Activated CD4-positive, alpha-beta T cell treated with anti-CD3 and anti-CD28 coated beads for 36 hours (primary cell): ENCODE results near the gene GFRA4. TPM values are rescaled to one million over a fixed set of nuclear protein-coding genes. Genes with fewer than 3 reads are reported as not detected.

Source experiments
- ATAC-seq: fragments of 200-7000 bp; cut with Tn5 transposase; one replicate; pipeline ENCODE4 v1.10.0; 2021; ENCODE audit warnings: mild to moderate bottlenecking, moderate library complexity
- CTCF ChIA-PET: fragments of 350-600 bp; sonication (Branson Sonifier 250); formaldehyde crosslinking; loops from one replicate; lab custom pipeline; 2021; ENCODE audit warnings: antibody characterized with exemption; lab: Charles Lee
- POLR2A ChIA-PET: fragments of 350-600 bp; sonication (Branson Sonifier 250); formaldehyde crosslinking; loops from one replicate; lab custom pipeline; 2021; ENCODE audit warnings: antibody characterized with exemption, inconsistent platforms; lab: Charles Lee
- DNase-seq: peaks from one replicate; pipeline ENCODE4 v3.0.0-alpha.2; 2020
- H3K27ac Mint-ChIP-seq: one replicate; pipeline ENCODE4 v1.8.0; 2021; ENCODE audit warnings: mixed read lengths
- H3K27me3 Mint-ChIP-seq: one replicate; pipeline ENCODE4 v1.8.0; 2021; ENCODE audit warnings: mixed read lengths
- H3K36me3 Mint-ChIP-seq: one replicate; pipeline ENCODE4 v1.8.0; 2021; ENCODE audit warnings: low read depth, mixed read lengths
- H3K4me1 Mint-ChIP-seq: one replicate; pipeline ENCODE4 v1.8.0; 2021; ENCODE audit warnings: mixed read lengths
- H3K4me3 Mint-ChIP-seq: one replicate; pipeline ENCODE4 v1.8.0; 2021; ENCODE audit warnings: mild to moderate bottlenecking, moderate library complexity, mixed read lengths
- H3K9me3 Mint-ChIP-seq: one replicate; pipeline ENCODE4 v1.8.0; 2021; ENCODE audit warnings: low read depth, mixed read lengths
- intact Hi-C, 2 experiments: fragments of 100-400 bp; cut with DNase I in 1 of 2; cut with micrococcal nuclease in 1 of 2; formaldehyde crosslinking; loops; one replicate each; pipeline versions ENCODE4 v1.14.2 to v1.15.1; 2022 to 2024; cut with DNase I, micrococcal nuclease
- total RNA-seq, 2 experiments: library from RNA; stranded (reverse); gene quantifications; one replicate each; pipeline ENCODE4 v1.2.3, GENCODE V29; 2021

Gene GFRA4, protein sequence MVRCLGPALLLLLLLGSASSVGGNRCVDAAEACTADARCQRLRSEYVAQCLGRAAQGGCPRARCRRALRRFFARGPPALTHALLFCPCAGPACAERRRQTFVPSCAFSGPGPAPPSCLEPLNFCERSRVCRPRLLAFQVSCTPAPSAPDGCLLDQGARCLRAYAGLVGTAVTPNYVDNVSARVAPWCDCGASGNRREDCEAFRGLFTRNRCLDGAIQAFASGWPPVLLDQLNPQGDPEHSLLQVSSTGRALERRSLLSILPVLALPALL
- total RNA-seq: not detected

DNA sequence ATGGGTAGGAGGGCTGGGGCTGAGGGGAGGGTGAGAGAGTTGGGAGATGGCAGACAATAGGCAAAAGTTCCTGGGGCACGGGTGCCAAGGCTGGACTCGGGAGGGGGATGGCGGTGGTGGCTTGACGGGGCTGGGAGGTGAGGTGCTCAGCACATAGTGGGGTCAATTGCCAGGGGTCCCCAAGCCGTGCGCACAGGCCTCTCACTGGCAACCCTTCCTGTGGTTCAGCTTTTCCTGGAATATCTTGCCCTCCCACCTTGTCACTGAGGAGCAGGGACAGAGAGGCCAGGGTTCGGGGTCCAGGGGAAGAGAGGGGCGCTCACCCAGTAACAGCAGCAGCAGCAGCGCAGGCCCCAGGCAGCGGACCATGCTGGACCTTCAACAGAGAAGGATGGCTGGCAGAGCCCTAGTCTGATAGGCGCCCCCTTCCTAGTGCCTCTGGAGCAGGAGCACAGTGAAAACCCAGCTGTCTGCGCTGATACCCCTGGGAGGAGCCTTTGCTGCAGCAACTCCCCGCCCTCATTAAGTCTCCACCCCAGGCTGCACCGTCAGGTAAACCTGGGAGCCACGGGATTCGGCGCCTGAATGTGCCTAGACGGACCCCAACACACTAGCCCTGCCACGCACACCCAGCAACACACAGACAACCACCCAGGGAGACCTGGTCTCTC lies at the start of gene GFRA4:
Gene GFRA4, minus strand, starts transcription at position 369 of the 671 bp plus-strand sequence. Its CDS starts 0 bp downstream, at position 369.
- peaks cover 27% of the 10 kb centered on the region for H3K4me1 Mint-ChIP-seq
- no peak for ATAC-seq
- peaks cover 37% of the 10 kb centered on the region for H3K27me3 Mint-ChIP-seq
- H3K4me3 Mint-ChIP-seq: no peak within 1 kb of the TSS
- ChIA-PET POLR2A (no interaction called here), CTCF (interaction anchor here (1.6 kb wide), 1 partner anchor 13 kb away, joined by 3 read pairs; no protein-coding TSS in a partner anchor)
- DNase-seq: no peak
- H3K27ac Mint-ChIP-seq: no peak within 1 kb of the TSS
- no peaks in the 10 kb centered on the region for H3K9me3 Mint-ChIP-seq
- intact Hi-C loops: no loop called here
- H3K36me3 Mint-ChIP-seq: no peaks in the 10 kb centered on the region

- intact Hi-C loops: no loop called here
- Mint-ChIP-seq H3K4me1 (no peaks in the 10 kb centered on the region), H3K4me3 (no peak within 1 kb of the TSS), H3K27me3 (no peaks in the 10 kb centered on the region), H3K36me3 (no peaks in the 10 kb centered on the region), H3K9me3 (no peaks in the 10 kb centered on the region), H3K27ac (no peak within 1 kb of the TSS)
- no peak for ATAC-seq
- no peak for DNase-seq
- ChIA-PET CTCF (interaction anchor here (0.6 to 1.3 kb wide), 4 partner anchors 16 to 1150 kb away, joined by 3 to 5 read pairs (median 3); no protein-coding TSS in a partner anchor), POLR2A (interaction anchor here (0.6 kb wide), 1 partner anchor 36 kb away, joined by 3 read pairs; no protein-coding TSS in a partner anchor)
These were observed 49.2 kb upstream of the GFRA4 start, which contains the start of gene SIGLEC1 for GRCh38 chr20:3712279-3712873. SIGLEC1 (minus strand) TSS chr20:3712600; CDS start chr20:3707128, 5,472 bp downstream.

DNA sequence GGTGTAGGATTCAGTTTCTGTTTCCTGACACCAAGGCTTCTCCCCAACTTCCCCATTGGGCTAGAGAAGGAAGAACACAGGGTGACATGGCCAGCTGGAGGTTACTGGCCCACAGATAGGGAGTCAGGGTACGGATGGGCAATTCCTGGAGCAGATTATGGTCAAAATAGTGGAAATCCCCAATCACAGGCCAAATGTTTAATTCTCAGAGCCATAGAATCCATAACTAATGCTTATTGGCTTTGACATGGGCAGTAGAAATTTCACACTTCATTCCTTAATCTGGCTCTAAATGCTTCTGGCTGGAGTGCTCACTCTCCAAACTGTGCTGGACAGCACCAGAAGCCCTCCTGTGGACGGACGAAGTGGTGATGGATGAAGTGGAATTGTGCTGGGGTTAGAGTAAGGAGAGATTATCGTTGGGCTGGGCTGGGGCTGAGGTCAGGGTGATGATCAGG lies 48.3 kb upstream of the GFRA4 start:
- H3K27ac Mint-ChIP-seq: no peak overlapping the region
- POLR2A ChIA-PET: interaction anchor here (0.6 kb wide), 1 partner anchor 189 kb away, joined by 3 read pairs; no protein-coding TSS in a partner anchor

DNA sequence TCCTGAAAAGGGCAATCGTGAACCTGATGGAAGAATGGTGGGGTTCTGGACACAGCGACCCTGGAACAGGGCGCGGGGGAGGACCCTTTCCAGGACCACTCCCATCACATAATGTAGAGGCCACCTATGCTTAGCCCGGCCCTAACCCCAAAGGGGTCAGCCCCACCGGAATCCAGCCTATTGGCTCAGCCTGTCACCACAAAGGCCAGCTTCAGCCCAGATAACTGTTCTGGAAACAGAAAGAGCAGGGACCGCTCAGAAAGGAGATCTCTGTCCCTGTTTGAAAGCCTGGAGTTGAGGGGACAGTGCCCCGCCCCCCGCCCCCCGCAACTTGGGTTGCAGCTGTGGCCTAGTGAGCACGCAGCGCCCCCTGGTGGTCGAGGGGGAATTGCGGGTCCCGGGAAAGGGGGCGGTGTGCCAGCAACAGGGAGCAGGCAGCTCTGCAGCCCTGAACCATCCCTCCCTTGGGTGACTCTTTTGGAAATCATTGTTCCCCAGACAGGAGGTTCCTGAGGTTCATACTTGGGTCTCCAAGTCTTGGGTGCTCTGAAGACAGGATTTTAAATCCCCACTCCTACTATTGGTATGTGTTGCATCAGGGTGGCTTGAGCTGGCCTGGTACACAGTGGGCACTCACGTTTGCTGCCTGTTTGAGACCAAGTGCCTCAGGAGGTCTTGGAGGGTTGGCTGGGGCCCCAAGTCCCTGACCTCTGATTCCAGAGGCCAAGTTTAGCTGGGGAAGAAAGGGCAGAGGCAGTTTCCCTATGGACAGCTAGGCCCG lies 47.7 kb upstream of the GFRA4 start:
- peak; percentile 75 for ATAC-seq
- H3K27ac Mint-ChIP-seq: no peak overlapping the region
- CTCF ChIA-PET: interaction anchor here (0.6 to 2.7 kb wide), 35 partner anchors 10 to 1562 kb away, joined by 3 to 36 read pairs (median 3); no protein-coding TSS in a partner anchor
- no peaks in the 10 kb centered on the region for H3K4me1 Mint-ChIP-seq
- no peaks in the 10 kb centered on the region for H3K9me3 Mint-ChIP-seq
- no peaks in the 10 kb centered on the region for H3K36me3 Mint-ChIP-seq
- peak; percentile 88 for DNase-seq
- POLR2A ChIA-PET: interaction anchor here (0.6 kb wide), 2 partner anchors 190 to 341 kb away, joined by 3 read pairs; no protein-coding TSS in a partner anchor
- no peaks in the 10 kb centered on the region for H3K27me3 Mint-ChIP-seq
- no peak overlapping the region for H3K4me3 Mint-ChIP-seq
- intact Hi-C loops: loop anchor here (1.0 kb wide), 2 partner anchors 35 to 148 kb away; no protein-coding TSS in a partner anchor

More for the DNA sequence above, 48.3 kb upstream of the GFRA4 start:
- Mint-ChIP-seq H3K36me3 (no peaks in the 10 kb centered on the region), H3K9me3 (no peaks in the 10 kb centered on the region), H3K4me1 (no peaks in the 10 kb centered on the region), H3K4me3 (no peak overlapping the region), H3K27me3 (no peaks in the 10 kb centered on the region)
- CTCF ChIA-PET: interaction anchor here (0.6 to 2.7 kb wide), 22 partner anchors 9 to 583 kb away, joined by 3 to 36 read pairs (median 4); no protein-coding TSS in a partner anchor
- ATAC-seq: no peak
- DNase-seq: no peak
- intact Hi-C loops: loop anchor here (1.0 kb wide), 2 partner anchors 35 to 148 kb away; no protein-coding TSS in a partner anchor

GRCh38 chr20:3710011-3710466 lies 46.8 kb upstream of the GFRA4 start:
- ATAC-seq (no peak), DNase-seq (no peak)
- Mint-ChIP-seq H3K27ac (no peak overlapping the region), H3K36me3 (no peaks in the 10 kb centered on the region), H3K9me3 (no peaks in the 10 kb centered on the region), H3K27me3 (no peaks in the 10 kb centered on the region), H3K4me3 (no peak overlapping the region), H3K4me1 (no peaks in the 10 kb centered on the region)
- ChIA-PET POLR2A (no interaction called here), CTCF (interaction anchor here (0.6 to 2.7 kb wide), 18 partner anchors 13 to 1561 kb away, joined by 3 to 36 read pairs (median 3); no protein-coding TSS in a partner anchor)
- intact Hi-C loops: no loop called here

DNA sequence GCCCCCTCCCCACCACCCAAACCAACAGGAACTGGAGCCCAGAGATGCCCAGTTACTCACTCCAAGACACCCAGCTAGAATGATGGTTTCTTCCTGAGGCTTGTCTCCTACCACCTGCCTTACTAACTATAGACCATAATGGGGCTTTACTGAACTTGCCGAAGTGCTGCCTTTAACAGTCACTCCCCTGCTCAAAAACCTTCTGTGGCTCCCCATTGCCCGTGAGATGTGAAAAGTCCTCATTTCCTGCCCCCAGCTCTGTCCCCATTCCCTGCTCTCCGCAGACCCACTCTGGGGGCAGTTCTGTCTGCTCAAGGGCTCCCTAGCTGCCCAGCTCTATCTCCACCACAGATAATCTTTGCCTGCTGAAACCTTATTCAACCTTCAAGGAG lies 44.3 kb upstream of the GFRA4 start:
- peaks cover 3% of the 10 kb centered on the region for H3K27me3 Mint-ChIP-seq
- no peaks in the 10 kb centered on the region for H3K9me3 Mint-ChIP-seq
- POLR2A ChIA-PET: interaction anchor here (0.7 kb wide), 1 partner anchor 18 kb away, joined by 5 read pairs; no protein-coding TSS in a partner anchor
- H3K36me3 Mint-ChIP-seq: no peaks in the 10 kb centered on the region
- intact Hi-C loops: no loop called here
- no peak overlapping the region for H3K27ac Mint-ChIP-seq
- no peak overlapping the region for H3K4me3 Mint-ChIP-seq
- DNase-seq (no peak), ATAC-seq (no peak)
- no peaks in the 10 kb centered on the region for H3K4me1 Mint-ChIP-seq
- CTCF ChIA-PET: interaction anchor here (0.5 to 2.9 kb wide), 7 partner anchors 8 to 484 kb away, joined by 3 to 12 read pairs (median 3); no protein-coding TSS in a partner anchor

DNA sequence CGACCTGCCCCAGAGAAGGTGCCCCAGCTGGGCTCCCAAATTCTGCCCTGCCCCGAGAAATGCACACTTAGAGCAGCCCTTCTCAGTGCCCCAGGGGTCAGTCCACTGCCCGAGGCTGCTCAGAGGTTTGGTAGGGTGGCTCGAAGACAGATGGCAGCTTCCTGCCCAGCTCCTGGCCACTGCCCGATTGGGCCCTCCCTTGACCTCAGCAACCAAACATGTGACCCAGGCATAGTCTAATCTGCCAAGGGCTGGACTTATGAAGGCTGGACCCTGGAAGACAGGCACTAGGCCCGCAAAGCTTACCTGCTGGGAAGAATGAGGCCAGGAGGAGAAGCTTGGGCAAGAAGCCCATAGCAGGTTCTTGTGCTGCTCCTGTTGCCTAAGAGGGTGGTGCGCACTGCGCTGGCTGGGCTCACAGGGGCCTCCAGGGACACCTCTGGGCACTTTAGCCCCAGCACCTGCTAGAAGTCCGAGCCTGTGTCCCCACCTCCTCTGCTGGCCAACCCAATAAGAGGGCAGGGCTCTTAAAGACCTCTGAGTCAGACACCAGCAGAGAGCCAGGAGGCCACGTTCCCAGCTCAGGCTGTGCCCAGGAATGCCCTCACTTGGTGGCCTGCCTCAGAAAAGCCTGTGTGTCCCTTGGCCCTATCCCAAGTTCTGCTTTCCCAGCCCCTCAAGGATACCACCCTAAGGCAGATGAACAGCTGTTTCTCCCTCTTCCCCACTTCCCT lies 43.7 kb upstream of the GFRA4 start:
- no peak for ATAC-seq
- no peak for DNase-seq
- Mint-ChIP-seq H3K4me3 (no peak overlapping the region), H3K27me3 (peaks cover 3% of the 10 kb centered on the region), H3K9me3 (no peaks in the 10 kb centered on the region), H3K27ac (no peak overlapping the region), H3K4me1 (no peaks in the 10 kb centered on the region), H3K36me3 (no peaks in the 10 kb centered on the region)
- ChIA-PET POLR2A (no interaction called here), CTCF (interaction anchor here (0.5 to 2.9 kb wide), 7 partner anchors 7 to 483 kb away, joined by 3 to 12 read pairs (median 5); no protein-coding TSS in a partner anchor)
- intact Hi-C loops: no loop called here

- intact Hi-C loops: no loop called here
- Mint-ChIP-seq H3K4me3 (no peak overlapping the region), H3K9me3 (no peaks in the 10 kb centered on the region), H3K27me3 (peaks cover 3% of the 10 kb centered on the region), H3K27ac (no peak overlapping the region), H3K36me3 (no peaks in the 10 kb centered on the region), H3K4me1 (no peaks in the 10 kb centered on the region)
- ChIA-PET CTCF (interaction anchor here (1.0 to 2.9 kb wide), 2 partner anchors 30 kb away, joined by 5 to 12 read pairs; no protein-coding TSS in a partner anchor), POLR2A (no interaction called here)
- no peak for DNase-seq
- ATAC-seq: no peak
These were observed 43.0 kb upstream of the GFRA4 start for GRCh38 chr20:3705970-3706739.

DNA sequence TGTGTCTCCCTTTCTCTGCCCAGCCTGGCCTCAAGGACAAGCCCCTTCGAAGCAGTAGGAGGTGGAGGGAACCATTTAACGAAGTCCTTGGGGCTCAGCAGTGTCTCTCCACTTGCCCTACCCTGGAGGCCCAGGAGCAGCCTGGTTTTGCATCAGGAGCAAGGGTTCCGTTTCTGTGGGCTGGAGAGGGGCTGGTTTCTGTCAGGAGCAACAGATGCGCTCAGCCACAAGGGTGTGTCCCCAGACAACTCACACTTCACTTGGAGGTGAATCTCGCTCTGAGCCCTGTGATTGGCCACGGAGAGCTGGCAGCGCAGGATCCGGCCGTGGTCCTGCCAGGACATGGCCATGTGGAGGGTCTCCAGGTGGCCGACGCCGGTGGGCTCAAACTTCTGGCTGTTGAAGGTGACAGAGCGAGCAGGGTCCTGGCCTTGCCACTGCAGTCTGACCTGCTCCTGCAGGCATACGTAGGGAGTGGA lies 42.3 kb upstream of the GFRA4 start:
- no peak for ATAC-seq
- ChIA-PET CTCF (interaction anchor here (1.0 kb wide), 1 partner anchor 29 kb away, joined by 5 read pairs; no protein-coding TSS in a partner anchor), POLR2A (no interaction called here)
- Mint-ChIP-seq H3K27me3 (peaks cover 3% of the 10 kb centered on the region), H3K27ac (no peak overlapping the region), H3K36me3 (no peaks in the 10 kb centered on the region), H3K4me3 (no peak overlapping the region), H3K9me3 (no peaks in the 10 kb centered on the region), H3K4me1 (no peaks in the 10 kb centered on the region)
- intact Hi-C loops: no loop called here
- no peak for DNase-seq
